Skeletal muscle satellite cell (primary cell): ENCODE results near the gene KCNIP3.

Experiments used
- H3K27me3 ChIP-seq: 2 replicates; pipeline ENCODE4 v1.7.0; 2013; ENCODE audit warnings: low read length; ENCODE audit not compliant: control insufficient read depth, insufficient read depth
- H3K36me3 ChIP-seq: 2 replicates; pipeline ENCODE4 v1.7.0; 2013; ENCODE audit warnings: mild to moderate bottlenecking, control low read depth, low read length; ENCODE audit not compliant: insufficient read depth
- H3K4me1 ChIP-seq: 2 replicates; pipeline ENCODE4 v1.7.0; 2013; ENCODE audit warnings: low read length; ENCODE audit not compliant: control insufficient read depth, insufficient read depth
- H3K4me2 ChIP-seq: 2 replicates; pipeline ENCODE4 v1.7.0; 2013; ENCODE audit warnings: mild to moderate bottlenecking, low read length
- H3K4me3 ChIP-seq: 2 replicates; pipeline ENCODE4 v1.7.0; 2013; ENCODE audit warnings: low read length
- H3K9ac ChIP-seq: 2 replicates; pipeline ENCODE4 v1.7.0; 2013; ENCODE audit warnings: mild to moderate bottlenecking, low read depth, low read length, moderate library complexity
- H3K9me3 ChIP-seq: replicated peaks from 2 replicates; pipeline ENCODE4 v1.7.0; 2013; ENCODE audit warnings: mild to moderate bottlenecking, control low read depth, low read length

KCNIP3 gene

DNA sequence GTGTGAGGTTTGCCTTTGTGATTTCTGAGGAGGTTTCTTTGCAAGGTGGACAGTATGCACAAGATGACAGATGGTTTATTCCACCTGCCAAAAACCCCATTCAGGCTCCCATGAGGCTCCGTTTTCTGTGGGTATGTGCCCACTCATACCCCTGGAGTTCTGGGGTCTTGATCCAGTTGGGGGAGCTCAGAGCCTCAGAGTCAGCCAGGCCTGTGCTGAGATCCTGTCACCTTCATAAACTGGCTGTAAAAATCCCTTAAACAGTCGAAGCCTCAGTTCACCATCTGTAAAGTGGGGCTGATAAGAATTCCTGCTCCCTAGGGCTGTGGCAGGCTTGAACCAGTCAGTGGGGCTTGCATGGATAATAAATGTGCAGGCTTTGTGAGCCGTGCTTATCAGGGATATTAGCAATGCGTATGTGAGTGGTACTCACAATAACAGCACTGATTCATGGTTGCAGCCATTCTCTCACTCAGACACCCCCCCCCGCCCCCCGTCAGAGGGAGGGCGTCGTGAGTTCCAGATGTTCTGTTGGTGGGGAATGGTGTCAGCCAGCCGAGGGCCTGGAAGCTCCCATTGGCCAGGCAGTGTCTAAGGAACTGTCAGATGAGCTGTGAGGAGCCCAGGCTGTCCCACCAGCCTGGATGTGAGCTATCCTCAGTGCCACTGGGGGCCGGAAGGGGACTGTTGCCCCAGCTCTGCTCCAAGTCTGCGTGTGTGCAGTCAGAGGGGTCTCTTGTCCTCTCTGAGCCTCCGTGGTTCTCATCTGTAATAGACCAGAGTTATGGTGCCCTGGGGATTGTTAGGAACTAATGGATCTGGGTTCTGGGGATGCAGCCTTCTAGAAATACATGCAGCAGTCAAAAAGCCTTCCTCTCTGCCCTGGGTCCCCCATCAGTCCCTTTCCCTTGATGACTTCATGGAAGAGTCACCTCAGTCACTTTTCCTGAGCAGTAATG lies 51.7 kb downstream of the KCNIP3 start:
- Histone ChIP-seq H3K36me3 (no peaks in the 10 kb centered on the region), H3K4me1 (peaks cover 18% of the 10 kb centered on the region), H3K9me3 (no peaks in the 10 kb centered on the region), H3K4me3 (no peak overlapping the region), H3K9ac (no peak overlapping the region), H3K27me3 (peaks cover 7% of the 10 kb centered on the region), H3K4me2 (no peak overlapping the region)

DNA sequence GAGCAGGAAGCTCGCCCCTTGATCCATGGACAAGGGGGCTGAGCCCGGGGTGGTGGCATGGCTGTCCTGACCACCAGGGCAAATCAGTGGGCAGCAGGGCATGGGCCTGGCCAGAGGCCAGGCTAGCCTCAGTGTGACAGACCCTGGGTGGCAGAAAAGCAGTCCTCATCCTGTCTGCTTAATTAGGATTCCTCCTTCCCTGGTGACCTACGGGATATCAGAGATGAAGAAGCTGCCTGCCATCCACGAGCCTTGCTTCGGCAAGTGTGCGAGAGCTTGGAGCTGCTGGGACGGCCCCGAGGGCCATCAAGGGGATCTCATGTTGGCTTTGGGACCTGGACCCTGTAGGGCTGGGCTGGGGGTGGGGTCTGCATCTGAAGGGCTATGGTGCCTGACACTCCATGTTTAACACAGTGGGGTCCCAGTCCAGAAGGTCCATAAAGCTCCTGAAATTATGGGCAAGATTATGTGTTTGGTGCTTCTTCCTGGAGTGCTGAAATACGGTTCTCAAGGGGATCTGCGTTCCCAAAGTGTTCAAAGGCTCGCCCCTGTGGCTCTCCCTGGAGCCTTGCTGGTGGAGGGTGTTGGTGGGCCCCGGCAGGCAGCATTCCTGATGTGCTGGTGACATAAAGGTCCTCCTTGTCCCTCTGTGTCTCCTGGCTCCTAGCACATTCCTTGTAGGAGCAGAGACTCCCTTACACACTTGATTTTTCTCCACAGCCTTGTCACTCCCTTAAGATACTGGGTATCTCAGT lies 52.6 kb downstream of the KCNIP3 start:
- H3K4me1 ChIP-seq = peaks cover 18% of the 10 kb centered on the region
- no peak overlapping the region for H3K9ac ChIP-seq
- no peaks in the 10 kb centered on the region for H3K36me3 ChIP-seq
- H3K9me3 ChIP-seq = no peaks in the 10 kb centered on the region
- peaks cover 4% of the 10 kb centered on the region for H3K27me3 ChIP-seq
- no peak overlapping the region for H3K4me3 ChIP-seq
- no peak overlapping the region for H3K4me2 ChIP-seq

DNA sequence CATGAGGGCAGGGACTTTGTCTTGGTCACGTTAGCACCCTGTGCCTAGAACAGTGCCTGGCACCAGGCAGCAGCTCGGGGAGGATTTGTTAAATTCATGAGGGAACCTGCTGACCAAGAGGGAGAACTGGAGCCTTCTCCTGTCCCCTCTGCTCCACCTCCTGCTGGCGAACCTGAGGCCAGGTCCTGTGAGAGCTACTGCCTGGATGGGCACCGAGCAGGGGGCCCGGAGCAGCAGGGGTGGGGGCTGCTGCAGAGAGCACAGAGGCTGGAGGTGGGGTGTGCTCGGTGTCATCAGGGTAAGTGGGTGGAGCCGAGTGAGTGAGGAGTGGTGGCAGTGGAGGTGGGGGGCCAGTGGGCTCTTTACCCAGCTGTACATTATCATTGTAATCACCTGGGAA lies 53.2 kb downstream of the KCNIP3 start:
- H3K4me2 ChIP-seq = no peak overlapping the region
- no peak overlapping the region for H3K9ac ChIP-seq
- H3K9me3 ChIP-seq = no peaks in the 10 kb centered on the region
- H3K4me1 ChIP-seq = peaks cover 13% of the 10 kb centered on the region
- peaks cover 4% of the 10 kb centered on the region for H3K27me3 ChIP-seq
- no peaks in the 10 kb centered on the region for H3K36me3 ChIP-seq
- no peak overlapping the region for H3K4me3 ChIP-seq

DNA sequence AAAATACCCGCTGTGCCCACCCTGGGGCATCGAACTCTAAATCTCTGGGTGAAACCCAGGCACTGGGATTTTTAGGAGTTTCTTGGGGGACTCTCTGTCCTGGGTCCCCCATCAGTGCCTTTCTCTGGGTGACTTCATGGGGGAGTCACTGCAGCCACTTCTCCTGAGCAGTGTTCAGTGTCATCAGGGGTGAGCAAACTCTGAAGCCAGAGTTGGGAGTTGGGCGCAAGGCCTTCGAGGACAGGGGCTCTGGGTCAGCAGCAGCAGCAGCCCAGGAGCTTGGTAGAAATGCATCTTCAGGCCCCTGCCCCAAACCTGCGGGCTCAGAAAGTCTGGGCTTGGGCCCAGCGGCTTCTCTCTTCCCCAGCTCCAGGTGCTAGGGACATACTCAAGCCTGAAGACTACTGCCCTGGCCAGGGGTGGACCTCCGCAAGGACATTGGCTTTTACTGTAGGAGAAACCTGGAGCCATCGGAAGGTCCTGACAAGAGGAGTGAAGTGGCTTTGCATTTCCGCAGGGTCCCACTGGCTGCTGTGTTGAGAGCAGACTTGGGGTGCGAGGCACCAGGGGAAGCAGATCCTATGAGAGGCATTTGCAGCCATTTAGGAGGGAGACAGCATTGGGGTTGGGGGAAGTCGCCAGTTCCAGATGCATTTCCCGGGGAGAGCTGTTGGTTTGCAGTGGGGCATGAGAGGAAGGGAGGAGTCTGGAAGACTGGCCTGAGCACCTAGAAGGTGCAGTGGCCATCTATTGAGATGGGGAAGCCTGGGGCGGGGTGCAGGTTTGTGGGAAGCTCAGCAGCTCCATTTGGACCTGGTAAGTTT lies 53.8 kb downstream of the KCNIP3 start:
- Histone ChIP-seq H3K27me3 (peaks cover 4% of the 10 kb centered on the region), H3K9ac (no peak overlapping the region), H3K9me3 (no peaks in the 10 kb centered on the region), H3K4me2 (no peak overlapping the region), H3K4me1 (peaks cover 8% of the 10 kb centered on the region), H3K36me3 (no peaks in the 10 kb centered on the region), H3K4me3 (no peak overlapping the region)

DNA sequence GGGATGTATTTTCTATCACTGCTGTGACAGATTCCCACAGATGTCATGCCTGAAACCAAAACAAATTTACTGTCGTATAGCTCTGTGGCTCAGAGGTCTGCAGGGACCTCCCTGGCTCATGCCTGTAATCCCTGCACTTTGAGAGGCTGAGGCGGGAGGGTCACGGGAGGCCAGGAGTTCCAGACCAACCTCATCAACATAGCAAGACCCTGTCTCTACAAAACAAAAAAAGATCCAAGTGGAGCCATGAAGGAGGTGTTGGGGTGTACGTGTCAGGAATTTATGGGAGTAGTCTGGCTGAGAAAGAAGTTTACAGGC lies 54.4 kb downstream of the KCNIP3 start:
- H3K4me1 ChIP-seq = peaks cover 8% of the 10 kb centered on the region
- H3K4me3 ChIP-seq = no peak overlapping the region
- peaks cover 4% of the 10 kb centered on the region for H3K27me3 ChIP-seq
- H3K4me2 ChIP-seq = no peak overlapping the region
- no peaks in the 10 kb centered on the region for H3K36me3 ChIP-seq
- H3K9me3 ChIP-seq = no peaks in the 10 kb centered on the region
- no peak overlapping the region for H3K9ac ChIP-seq

DNA sequence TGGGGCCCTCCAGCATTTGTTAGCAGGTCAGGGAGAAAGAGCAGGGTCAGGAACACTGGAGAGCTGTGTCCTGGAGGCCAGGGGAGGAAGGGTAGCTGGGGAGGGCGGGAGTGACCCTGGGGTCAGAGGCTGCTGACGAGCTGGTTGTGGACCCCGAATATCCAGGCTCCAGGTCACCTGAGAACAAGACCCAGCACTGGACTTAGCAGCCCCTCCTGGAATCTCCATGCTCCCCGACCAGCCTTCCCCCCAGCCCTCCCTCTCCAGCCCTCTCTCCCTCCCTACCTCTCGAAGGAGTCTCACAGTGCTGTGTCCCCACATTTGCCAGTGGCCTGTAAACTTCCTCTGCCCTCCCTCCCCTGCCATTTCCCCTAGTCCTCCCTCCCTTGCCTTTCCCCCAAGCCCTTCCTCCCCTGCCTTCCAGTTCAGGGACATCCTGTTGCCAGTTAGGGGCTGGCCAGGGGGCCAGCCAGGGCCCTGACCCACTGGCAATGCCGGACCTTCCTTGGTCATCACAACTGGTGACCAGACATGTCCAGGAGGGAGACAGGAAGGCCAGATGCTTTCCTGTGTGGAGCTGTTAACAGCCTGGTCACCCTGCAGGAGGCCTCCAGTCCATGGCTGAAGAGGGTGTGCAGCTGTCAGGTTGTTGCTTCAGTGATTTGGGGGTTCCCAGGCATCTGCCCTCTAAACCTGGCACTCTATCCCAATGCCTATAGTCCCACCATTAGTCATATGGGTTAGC lies 55.3 kb downstream of the KCNIP3 start:
- Histone ChIP-seq H3K9me3 (peaks cover 3% of the 10 kb centered on the region), H3K4me3 (no peak overlapping the region), H3K4me1 (no peaks in the 10 kb centered on the region), H3K36me3 (no peaks in the 10 kb centered on the region), H3K4me2 (no peak overlapping the region), H3K27me3 (peaks cover 4% of the 10 kb centered on the region), H3K9ac (no peak overlapping the region)

DNA sequence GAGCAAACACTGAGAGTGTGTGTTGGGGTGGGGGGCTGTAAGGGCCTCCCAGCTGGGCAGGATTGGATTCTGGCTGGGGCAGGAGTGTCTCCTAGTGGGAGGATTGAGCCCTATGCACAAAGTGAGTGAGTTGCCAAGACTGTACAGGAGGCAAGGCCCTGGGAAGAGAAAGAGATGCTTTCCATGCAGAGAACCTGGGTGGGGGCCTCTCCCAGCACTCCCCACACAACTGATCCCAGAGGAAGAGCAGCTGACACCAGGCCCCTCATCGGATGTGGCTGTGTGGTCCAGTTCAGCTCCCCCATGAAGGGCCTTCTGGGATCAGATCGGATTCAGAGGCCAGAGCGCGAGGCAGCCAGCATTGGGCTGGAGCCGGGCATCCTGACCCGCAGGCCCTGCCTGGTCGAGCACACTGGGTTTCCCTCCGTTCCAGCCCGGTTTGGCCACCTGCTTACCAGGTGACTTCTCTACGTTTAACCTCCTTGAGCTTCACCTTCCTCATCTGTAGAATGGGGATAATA lies 56.0 kb downstream of the KCNIP3 start:
- H3K9ac ChIP-seq = no peak overlapping the region
- H3K4me3 ChIP-seq = no peak overlapping the region
- no peaks in the 10 kb centered on the region for H3K4me1 ChIP-seq
- no peaks in the 10 kb centered on the region for H3K27me3 ChIP-seq
- H3K9me3 ChIP-seq = peaks cover 3% of the 10 kb centered on the region
- H3K36me3 ChIP-seq = no peaks in the 10 kb centered on the region
- no peak overlapping the region for H3K4me2 ChIP-seq

DNA sequence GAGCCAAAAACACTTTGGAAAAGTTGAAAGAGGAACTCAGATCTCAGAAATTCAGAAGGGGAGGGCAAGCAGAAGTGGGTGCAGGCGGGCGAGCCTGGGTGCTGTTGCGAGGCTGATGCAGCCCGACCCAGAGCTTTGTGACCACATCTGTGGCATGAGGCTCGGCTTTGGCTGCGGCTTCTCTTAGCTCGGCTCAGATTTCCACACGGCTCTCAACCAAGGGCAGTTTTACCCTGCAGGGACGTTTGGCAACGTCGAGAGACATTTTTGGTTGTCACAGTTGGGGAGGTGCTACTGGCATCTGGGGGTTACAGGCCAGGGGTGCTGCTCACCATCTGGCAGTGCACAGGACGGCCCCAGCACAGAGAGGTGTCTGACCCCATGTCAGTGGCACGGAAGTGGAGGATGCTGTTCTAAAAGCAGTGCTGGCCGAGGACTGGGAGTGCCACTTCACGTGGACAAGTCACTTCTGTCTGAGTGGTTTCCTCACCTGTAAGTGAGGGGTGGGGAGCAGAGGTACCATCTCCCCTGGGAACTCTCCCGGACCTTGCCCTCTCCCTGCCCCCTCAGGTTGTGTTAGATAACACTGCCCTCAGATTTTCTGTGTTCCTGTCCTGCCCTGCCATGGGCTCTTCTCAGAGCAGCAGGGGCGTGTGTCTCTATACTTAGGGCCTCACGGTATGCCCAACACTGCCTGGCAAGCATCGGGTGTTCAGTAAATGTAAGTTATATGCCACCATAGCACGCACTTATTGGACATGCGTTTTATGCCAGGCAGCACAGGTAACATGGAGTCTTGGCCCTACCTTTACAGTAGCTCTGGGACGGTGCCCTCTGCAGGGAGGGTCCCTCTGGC lies 56.7 kb downstream of the KCNIP3 start:
- no peak overlapping the region for H3K4me3 ChIP-seq
- H3K9me3 ChIP-seq = peaks cover 3% of the 10 kb centered on the region
- H3K4me1 ChIP-seq = no peaks in the 10 kb centered on the region
- no peak overlapping the region for H3K9ac ChIP-seq
- H3K27me3 ChIP-seq = no peaks in the 10 kb centered on the region
- no peaks in the 10 kb centered on the region for H3K36me3 ChIP-seq
- H3K4me2 ChIP-seq = no peak overlapping the region

DNA sequence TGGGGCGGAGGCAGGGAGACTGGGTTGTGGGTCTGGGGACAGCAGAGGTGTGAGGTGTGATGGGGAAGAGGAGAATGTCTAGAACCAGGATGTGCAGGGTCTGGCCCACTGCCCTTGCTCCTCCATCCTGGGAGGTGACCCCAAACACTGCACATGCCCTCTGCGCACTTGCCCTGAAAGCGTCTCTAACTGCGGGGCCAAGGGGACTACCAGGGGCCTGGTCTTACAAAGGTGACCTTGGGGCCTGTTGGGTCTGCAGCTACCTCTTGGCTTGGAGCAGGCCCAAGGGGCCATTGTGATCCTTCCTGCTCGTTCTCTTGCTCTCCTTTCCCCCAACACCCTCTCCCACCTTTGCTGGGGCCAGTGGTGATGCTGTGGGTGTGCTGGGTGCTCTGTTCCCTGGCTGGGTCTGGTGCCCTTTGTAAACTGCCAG lies 57.3 kb downstream of the KCNIP3 start:
- peaks cover 4% of the 10 kb centered on the region for H3K4me1 ChIP-seq
- no peak overlapping the region for H3K4me2 ChIP-seq
- no peaks in the 10 kb centered on the region for H3K36me3 ChIP-seq
- no peak overlapping the region for H3K9ac ChIP-seq
- H3K9me3 ChIP-seq = peaks cover 3% of the 10 kb centered on the region
- no peak overlapping the region for H3K4me3 ChIP-seq
- no peaks in the 10 kb centered on the region for H3K27me3 ChIP-seq

DNA sequence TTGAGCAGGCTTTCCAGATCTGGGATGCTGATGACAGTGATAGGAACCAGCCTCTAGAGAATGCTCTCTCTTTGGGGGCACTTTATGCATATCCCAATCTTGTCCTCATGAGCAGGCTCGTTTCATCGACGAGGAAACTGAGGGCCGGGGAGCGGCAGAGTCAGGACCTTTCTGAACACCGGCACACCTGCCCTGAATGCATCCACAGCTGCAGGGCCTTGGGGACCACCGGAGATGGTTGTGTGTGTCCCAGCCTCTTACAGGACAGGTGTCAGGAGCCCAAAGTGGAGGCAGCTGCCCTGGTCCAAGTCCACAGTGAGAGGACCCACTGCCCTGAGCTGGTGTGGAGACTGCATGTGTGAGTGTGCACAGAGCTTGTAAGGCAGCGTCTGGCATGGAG lies 57.8 kb downstream of the KCNIP3 start:
- H3K36me3 ChIP-seq = no peaks in the 10 kb centered on the region
- H3K4me2 ChIP-seq = no peak overlapping the region
- H3K4me1 ChIP-seq = peaks cover 7% of the 10 kb centered on the region
- H3K4me3 ChIP-seq = no peak overlapping the region
- peaks cover 3% of the 10 kb centered on the region for H3K9me3 ChIP-seq
- no peak overlapping the region for H3K9ac ChIP-seq
- H3K27me3 ChIP-seq = no peaks in the 10 kb centered on the region
